Activated CD8-positive, alpha-beta memory T cell treated with anti-CD3 and anti-CD28 coated beads for 4 hours (primary cell): ENCODE measurements around the gene OTUD5.
"Not testable (repeated sequence)": the region's sequence is repeated elsewhere in the genome, so short reads cannot be mapped to it uniquely, and the experiment has no call there.

Experiments used
- DNase-seq, 2 donors: peaks; one replicate each; pipeline ENCODE4 v3.0.0-alpha.2; 2020; ENCODE audit warnings: low read depth in 2 of 2

The OTUD5 gene

GRCh38 chrX:48890296-48890925 lies 67.0 kb downstream of the OTUD5 start:
- no peak for DNase-seq

GRCh38 chrX:48886586-48886985 lies 70.8 kb downstream of the OTUD5 start:
- DNase-seq, result not testable (repeated sequence)

DNA sequence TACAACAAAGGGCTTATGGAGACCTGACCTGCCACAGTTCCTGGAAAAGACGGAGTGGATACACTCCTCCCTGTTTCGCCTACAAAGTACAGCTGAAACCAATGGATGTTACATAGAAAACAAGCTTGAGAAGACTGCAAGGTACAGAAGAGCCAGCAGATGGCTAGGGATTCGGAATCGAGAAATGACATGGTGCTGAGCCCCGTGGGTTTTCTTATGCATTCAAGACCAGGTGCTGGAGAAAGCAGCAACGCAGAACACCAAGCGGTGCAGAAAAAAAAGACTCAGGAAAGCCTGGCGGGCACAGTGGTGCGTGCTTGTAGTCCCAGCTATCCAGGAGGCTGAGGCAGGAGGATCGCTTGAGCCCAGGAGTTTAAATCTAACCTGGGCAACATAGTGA lies 73.7 kb downstream of the OTUD5 start:
- DNase-seq, result no peak

DNA sequence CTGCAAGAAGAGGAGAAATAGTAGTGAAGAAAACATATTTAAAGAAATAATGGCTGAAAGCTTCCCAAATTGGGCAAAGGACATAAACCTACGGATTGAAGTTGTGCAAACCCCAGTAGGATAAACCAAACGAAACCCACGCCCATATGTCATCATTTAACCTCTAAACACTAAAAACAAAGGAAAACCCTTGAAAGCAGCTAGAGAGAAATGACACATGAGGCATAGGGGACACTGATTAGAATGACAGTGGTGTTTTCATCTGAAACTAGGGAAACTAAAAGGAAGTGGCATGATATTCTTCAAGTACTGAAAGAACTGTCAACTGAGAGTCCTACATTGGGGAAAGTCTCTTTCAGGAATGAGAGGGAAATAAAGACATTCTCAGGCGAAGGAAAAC lies 80.5 kb downstream of the OTUD5 start:
- DNase-seq, result not testable (repeated sequence)
